NK-92 (cell line): ENCODE results near the gene BEND5.

Source experiments
- DNase-seq: peaks from one replicate; lab custom pipeline; 2025; ENCODE audit not compliant: unreplicated experiment; lab: John Stamatoyannopoulos, UW

BEND5 gene

GRCh38 chr1:48776393-48777218, at the start of gene BEND5:
BEND5 (minus strand) TSS chr1:48776891; CDS start chr1:48776831, 60 bp downstream.
- DNase-seq: no peak

- no peak for DNase-seq
Observed at GRCh38 chr1:48823168-48823567, 46.5 kb upstream of the BEND5 start.

GRCh38 chr1:48820491-48820890, 43.8 kb upstream of the BEND5 start:
- no peak for DNase-seq

- DNase-seq: no peak
Observed at GRCh38 chr1:48817505-48818114, 40.9 kb upstream of the BEND5 start.

- no peak for DNase-seq
Observed at GRCh38 chr1:48810740-48811139, 34.0 kb upstream of the BEND5 start.

- DNase-seq: no peak
Observed at GRCh38 chr1:48808496-48808895, 31.8 kb upstream of the BEND5 start.

- DNase-seq: no peak
Observed at GRCh38 chr1:48807554-48808260, 31.0 kb upstream of the BEND5 start.

GRCh38 chr1:48803474-48803873, 26.8 kb upstream of the BEND5 start:
- no peak for DNase-seq

- no peak for DNase-seq
Observed at GRCh38 chr1:48794816-48795215, 18.1 kb upstream of the BEND5 start.

GRCh38 chr1:48793863-48794262, 17.2 kb upstream of the BEND5 start:
- no peak for DNase-seq

GRCh38 chr1:48792961-48793360, 16.3 kb upstream of the BEND5 start:
- DNase-seq: no peak

GRCh38 chr1:48790397-48790796, 13.7 kb upstream of the BEND5 start:
- DNase-seq: no peak

GRCh38 chr1:48789903-48790302, 13.2 kb upstream of the BEND5 start:
- no peak for DNase-seq

- DNase-seq: no peak
Observed at GRCh38 chr1:48785869-48786268, 9.2 kb upstream of the BEND5 start.

- DNase-seq: no peak
Observed at GRCh38 chr1:48784301-48784700, 7.6 kb upstream of the BEND5 start.

GRCh38 chr1:48777219-48777895, 666 bp upstream of the BEND5 start:
- DNase-seq: no peak

GRCh38 chr1:48775831-48776392, 779 bp downstream of the BEND5 start:
- no peak for DNase-seq

GRCh38 chr1:48773133-48773532, 3.6 kb downstream of the BEND5 start:
- no peak for DNase-seq

- DNase-seq: no peak
Observed at GRCh38 chr1:48772211-48772610, 4.5 kb downstream of the BEND5 start.

GRCh38 chr1:48771561-48771960, 5.1 kb downstream of the BEND5 start:
- DNase-seq: no peak

GRCh38 chr1:48767975-48768510, 8.6 kb downstream of the BEND5 start:
- no peak for DNase-seq
